Effector memory CD8-positive, alpha-beta T cell (primary cell): ENCODE measurements around the gene DUSP1.
"Not testable (repeated sequence)": the region's sequence is repeated elsewhere in the genome, so short reads cannot be mapped to it uniquely, and the experiment has no call there.

Experiments
- ATAC-seq: fragments of 150-1000 bp; cut with Tn5 transposase; replicated peaks from 2 replicates; pipeline ENCODE4 v1.10.0; 2021; ENCODE audit warnings: mild to moderate bottlenecking, moderate library complexity
- DNase-seq, 3 experiments: peaks; one replicate each; pipeline ENCODE4 v3.0.0; 2021
- H3K27ac Mint-ChIP-seq, 2 donors: one replicate each; pipeline ENCODE4 v1.8.0; 2022; ENCODE audit warnings: mild to moderate bottlenecking in 2 of 2, mixed read lengths in 2 of 2, moderate library complexity in 2 of 2
- H3K27me3 Mint-ChIP-seq, 2 donors: one replicate each; pipeline ENCODE4 v1.8.0; 2022; ENCODE audit warnings: mixed read lengths in 2 of 2
- H3K36me3 Mint-ChIP-seq: one replicate; pipeline ENCODE4 v1.8.0; 2022; ENCODE audit warnings: mild to moderate bottlenecking, moderate library complexity, mixed read lengths; ENCODE audit not compliant: insufficient read depth
- H3K4me1 Mint-ChIP-seq, 2 donors: one replicate each; pipeline ENCODE4 v1.8.0; 2022; ENCODE audit warnings: low read depth in 2 of 2, mixed read lengths in 2 of 2
- H3K4me3 Mint-ChIP-seq, 2 donors: one replicate each; pipeline ENCODE4 v1.8.0; 2022; ENCODE audit warnings: mild to moderate bottlenecking in 2 of 2, mixed read lengths in 2 of 2, moderate library complexity in 2 of 2
- H3K9me3 Mint-ChIP-seq, 2 donors: one replicate each; pipeline ENCODE4 v1.8.0; 2022; ENCODE audit warnings: mixed read lengths in 2 of 2

DUSP1 gene

GRCh38 chr5:172791726-172792445, 20.9 kb upstream of the DUSP1 start:
- ATAC-seq, result no peak
- Mint-ChIP-seq H3K9me3 (no peaks in the 10 kb centered on the region), H3K36me3 (no peaks in the 10 kb centered on the region), H3K4me3 (no peak overlapping the region), H3K27me3 (no peaks in the 10 kb centered on the region), H3K4me1 (no peaks in the 10 kb centered on the region), H3K27ac (no peak overlapping the region)
- no peak for DNase-seq

- H3K27me3 Mint-ChIP-seq, result no peaks in the 10 kb centered on the region
- no peak for DNase-seq
- no peaks in the 10 kb centered on the region for H3K9me3 Mint-ChIP-seq
- H3K4me3 Mint-ChIP-seq, result no peak overlapping the region
- no peaks in the 10 kb centered on the region for H3K4me1 Mint-ChIP-seq
- no peaks in the 10 kb centered on the region for H3K36me3 Mint-ChIP-seq
- no peak for ATAC-seq
- H3K27ac Mint-ChIP-seq, result no peak overlapping the region
These were observed 20.3 kb upstream of the DUSP1 start for GRCh38 chr5:172791286-172791685.

DNA sequence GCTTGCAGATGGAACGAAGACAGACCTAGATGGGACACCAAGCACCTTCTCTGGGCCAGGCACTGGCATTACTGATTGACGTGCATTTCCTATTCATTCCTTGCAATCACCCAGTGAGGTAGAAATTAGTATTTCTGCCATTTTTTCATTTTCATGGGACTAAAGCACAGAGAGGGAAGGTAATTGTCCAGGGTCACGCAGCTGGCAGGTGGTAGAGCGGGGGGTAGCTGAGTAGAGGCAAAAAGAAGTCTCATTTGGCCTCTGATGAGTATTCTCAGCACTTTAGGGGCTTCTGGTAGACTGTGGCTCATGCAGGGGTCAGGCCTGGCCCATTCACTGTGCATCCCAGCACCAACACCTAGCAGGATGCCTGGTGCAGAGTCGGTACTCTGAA, 19.5 kb upstream of the DUSP1 start:
- DNase-seq (no peak), ATAC-seq (no peak)
- H3K36me3 Mint-ChIP-seq, result no peaks in the 10 kb centered on the region
- no peaks in the 10 kb centered on the region for H3K9me3 Mint-ChIP-seq
- no peaks in the 10 kb centered on the region for H3K27me3 Mint-ChIP-seq
- H3K4me1 Mint-ChIP-seq, result no peaks in the 10 kb centered on the region
- H3K4me3 Mint-ChIP-seq, result no peak overlapping the region
- no peak overlapping the region for H3K27ac Mint-ChIP-seq

GRCh38 chr5:172789687-172790495, 18.9 kb upstream of the DUSP1 start:
- DNase-seq, result no peak
- Mint-ChIP-seq H3K9me3 (no peaks in the 10 kb centered on the region), H3K4me1 (no peaks in the 10 kb centered on the region), H3K27ac (no peak overlapping the region), H3K36me3 (no peaks in the 10 kb centered on the region), H3K4me3 (no peak overlapping the region), H3K27me3 (no peaks in the 10 kb centered on the region)
- no peak for ATAC-seq

DNA sequence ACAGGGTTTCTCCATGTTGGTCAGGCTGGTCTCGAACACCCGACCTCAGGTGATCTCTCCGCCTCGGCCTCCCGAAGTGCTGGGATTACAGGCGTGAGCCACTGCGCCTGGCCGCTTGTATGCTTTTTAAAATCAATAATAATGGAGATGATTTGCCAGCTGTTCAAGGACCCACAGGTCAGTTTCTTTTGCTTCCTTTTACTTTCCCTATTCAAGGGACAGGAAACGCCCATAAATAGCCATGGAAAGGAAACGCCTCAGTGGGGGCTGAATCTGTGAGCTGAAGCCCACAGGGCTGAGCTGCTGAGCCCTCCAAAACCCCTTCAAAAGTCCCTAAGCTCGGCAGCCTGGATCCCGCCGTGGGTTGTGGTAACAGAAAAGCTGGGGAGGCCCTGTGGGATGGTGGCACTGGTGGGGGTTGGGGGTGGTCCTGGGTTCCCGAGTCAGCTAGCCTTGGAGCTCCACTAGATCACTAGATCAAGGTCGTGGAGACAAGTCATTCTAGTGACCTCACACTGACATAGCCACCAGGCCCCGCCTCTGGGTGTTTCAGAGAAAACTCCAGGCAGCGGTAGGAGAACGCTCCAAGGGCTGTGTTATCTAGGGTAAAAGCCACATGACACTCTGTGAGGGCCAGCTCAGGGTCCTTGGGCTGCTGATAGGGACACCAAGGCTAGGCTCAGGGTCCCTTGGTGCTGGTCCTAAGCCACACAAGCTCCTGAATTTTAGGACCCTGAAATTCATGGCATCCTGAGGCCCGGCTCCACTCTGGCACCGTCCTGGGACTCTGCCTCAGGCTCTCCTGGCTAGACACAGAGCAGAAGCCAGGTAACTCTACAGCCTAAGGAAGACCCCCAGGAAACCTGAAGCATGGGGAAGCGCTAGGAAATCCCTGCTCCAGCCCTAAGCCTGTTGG, 18.0 kb upstream of the DUSP1 start:
- no peaks in the 10 kb centered on the region for H3K4me1 Mint-ChIP-seq
- H3K9me3 Mint-ChIP-seq, result no peaks in the 10 kb centered on the region
- H3K36me3 Mint-ChIP-seq, result no peaks in the 10 kb centered on the region
- no peak for ATAC-seq
- H3K27me3 Mint-ChIP-seq, result no peaks in the 10 kb centered on the region
- DNase-seq, result no peak
- H3K27ac Mint-ChIP-seq, result no peak overlapping the region
- no peak overlapping the region for H3K4me3 Mint-ChIP-seq

GRCh38 chr5:172787538-172787937, 16.5 kb upstream of the DUSP1 start:
- not testable (repeated sequence) for H3K9me3 Mint-ChIP-seq, H3K4me3 Mint-ChIP-seq, DNase-seq, H3K27ac Mint-ChIP-seq, H3K36me3 Mint-ChIP-seq, H3K4me1 Mint-ChIP-seq, ATAC-seq, H3K27me3 Mint-ChIP-seq

- Mint-ChIP-seq H3K27ac (no peak overlapping the region), H3K4me1 (no peaks in the 10 kb centered on the region), H3K4me3 (no peak overlapping the region), H3K9me3 (no peaks in the 10 kb centered on the region), H3K36me3 (no peaks in the 10 kb centered on the region), H3K27me3 (no peaks in the 10 kb centered on the region)
- DNase-seq, result no peak
- ATAC-seq, result no peak
These were observed 15.9 kb upstream of the DUSP1 start for GRCh38 chr5:172786736-172787462.

GRCh38 chr5:172785429-172786088, 14.6 kb upstream of the DUSP1 start:
- H3K4me3 Mint-ChIP-seq, result no peak overlapping the region

GRCh38 chr5:172784162-172784561, 13.2 kb upstream of the DUSP1 start:
- H3K4me3 Mint-ChIP-seq, H3K27me3 Mint-ChIP-seq, DNase-seq, H3K27ac Mint-ChIP-seq, H3K36me3 Mint-ChIP-seq, ATAC-seq, H3K9me3 Mint-ChIP-seq, H3K4me1 Mint-ChIP-seq: not testable (repeated sequence)

More at GRCh38 chr5:172785429-172786088, 14.6 kb upstream of the DUSP1 start:
- no peaks in the 10 kb centered on the region for H3K27me3 Mint-ChIP-seq
- ATAC-seq (no peak), DNase-seq (no peak)
- H3K36me3 Mint-ChIP-seq, result no peaks in the 10 kb centered on the region
- peaks cover 0 to 3% of the 10 kb centered on the region in 2 donors for H3K4me1 Mint-ChIP-seq
- no peaks in the 10 kb centered on the region for H3K9me3 Mint-ChIP-seq
- H3K27ac Mint-ChIP-seq, result no peak overlapping the region

DNA sequence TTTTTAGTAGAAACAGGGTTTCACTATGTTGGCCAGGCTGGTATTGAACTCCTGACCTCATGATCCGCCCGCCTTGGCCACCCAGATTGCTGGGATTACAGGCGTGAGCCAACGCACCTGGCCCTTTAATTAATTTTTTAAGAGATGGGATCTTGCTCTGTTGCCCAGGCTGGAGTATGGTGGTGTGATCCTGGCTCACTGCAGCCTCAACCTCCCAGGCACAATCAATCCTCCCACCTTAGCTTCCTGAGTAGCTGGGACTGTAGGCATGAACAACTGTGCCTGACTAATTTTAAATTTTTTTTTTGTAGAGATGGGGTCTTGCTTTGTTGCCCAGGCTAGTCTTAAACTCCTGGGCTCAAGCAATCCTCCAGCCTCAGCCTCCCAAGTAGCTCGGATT, 12.3 kb upstream of the DUSP1 start:
- not testable (repeated sequence) for H3K4me3 Mint-ChIP-seq, H3K4me1 Mint-ChIP-seq, H3K36me3 Mint-ChIP-seq, ATAC-seq, DNase-seq, H3K27me3 Mint-ChIP-seq, H3K9me3 Mint-ChIP-seq, H3K27ac Mint-ChIP-seq

DNA sequence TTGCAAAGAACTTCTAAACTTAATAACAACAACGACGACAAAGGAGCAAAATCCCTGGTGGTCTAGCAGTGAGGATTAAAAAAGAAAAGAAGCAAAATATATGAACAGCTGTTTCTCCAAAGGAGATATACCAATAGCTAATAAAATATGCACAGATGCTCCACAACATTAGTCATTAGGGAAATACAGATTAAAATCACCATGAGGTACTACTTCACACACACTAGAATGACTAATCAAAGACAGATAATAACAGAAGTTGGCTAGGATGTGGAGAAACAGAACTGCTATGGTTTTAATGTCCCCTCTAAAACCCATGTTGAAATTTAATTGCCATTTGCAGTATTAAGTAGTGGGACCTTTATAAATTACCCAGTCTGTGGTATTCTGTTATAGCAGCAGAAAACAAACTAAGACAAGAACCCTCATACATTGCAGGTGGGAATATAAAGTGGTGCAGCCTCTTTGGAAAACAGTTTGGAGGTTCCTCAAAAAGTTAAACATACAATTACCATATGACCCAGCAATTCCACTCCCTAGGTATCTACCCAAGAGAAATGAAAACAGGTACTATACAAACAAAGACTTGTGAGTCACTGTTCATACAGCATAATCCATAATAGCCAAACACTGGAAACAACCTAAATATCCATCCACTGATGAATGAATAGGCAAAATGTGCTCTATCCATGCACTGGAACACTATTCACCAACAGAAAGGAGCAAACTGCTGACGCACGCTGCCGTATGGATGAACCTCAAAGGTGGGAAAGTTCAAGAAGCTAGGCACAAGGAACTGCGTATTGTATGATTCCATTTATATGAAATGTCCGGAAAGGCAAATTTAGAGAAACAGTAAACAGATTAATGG, 11.4 kb upstream of the DUSP1 start:
- DNase-seq, result no peak

More for the DNA sequence above, 11.4 kb upstream of the DUSP1 start:
- Mint-ChIP-seq H3K27me3 (no peaks in the 10 kb centered on the region), H3K4me3 (no peak overlapping the region), H3K36me3 (no peaks in the 10 kb centered on the region), H3K9me3 (no peaks in the 10 kb centered on the region), H3K27ac (no peak overlapping the region), H3K4me1 (peaks cover 6 to 14% of the 10 kb centered on the region in 2 donors)
- no peak for ATAC-seq
